22Rv1 (cell line): ENCODE results near the gene DDX3X.

Source experiments
- CTCF ChIP-seq: fragments of 450-650 bp; IDR thresholded peaks from 2 replicates; pipeline ENCODE4 v1.5.1; 2017; ENCODE audit warnings: mild to moderate bottlenecking
- ZFX ChIP-seq: fragments of 450-650 bp; IDR thresholded peaks from 2 replicates; pipeline ENCODE4 v1.6.1; 2017; ENCODE audit warnings: antibody characterized with exemption, borderline replicate concordance

GRCh38 chrX:41308884-41309647 lies 24.9 kb upstream of the DDX3X start:
- TF ChIP-seq CTCF (no peak), ZFX (no peak)
